GM10266 (cell line): Measurements from ENCODE around the gene COL27A1.

Experiments used
- DNase-seq: peaks from one replicate; pipeline ENCODE4 v3.0.0; 2012; ENCODE audit errors: extremely low spot score
- CTCF ChIP-seq: IDR thresholded peaks from 2 replicates; pipeline ENCODE4 v1.5.1; 2012; ENCODE audit warnings: mild to moderate bottlenecking, low read depth; ENCODE audit not compliant: control insufficient read depth, insufficient read depth; ENCODE audit errors: missing control alignments

The COL27A1 gene

GRCh38 chr9:114200721-114201300 is 45.5 kb downstream of the COL27A1 start:
- no peak for DNase-seq

GRCh38 chr9:114202396-114202795 is 47.1 kb downstream of the COL27A1 start:
- TF ChIP-seq CTCF = no peak
- DNase-seq = no peak

More at GRCh38 chr9:114200721-114201300, 45.5 kb downstream of the COL27A1 start:
- no peak for TF ChIP-seq CTCF

- no peak for DNase-seq
- no peak for TF ChIP-seq CTCF
Measured at GRCh38 chr9:114202849-114203248, 47.5 kb downstream of the COL27A1 start.

GRCh38 chr9:114203410-114204140 is 48.2 kb downstream of the COL27A1 start:
- DNase-seq = no peak

GRCh38 chr9:114204265-114204664 is 48.9 kb downstream of the COL27A1 start:
- TF ChIP-seq CTCF = no peak
- no peak for DNase-seq

More at GRCh38 chr9:114203410-114204140, 48.2 kb downstream of the COL27A1 start:
- TF ChIP-seq CTCF = no peak

- no peak for DNase-seq
- TF ChIP-seq CTCF = no peak
Measured at GRCh38 chr9:114205171-114206015, 50.1 kb downstream of the COL27A1 start.

- TF ChIP-seq CTCF = no peak
- no peak for DNase-seq
Measured at GRCh38 chr9:114206221-114206789, 51.0 kb downstream of the COL27A1 start.
